Dedifferentiated amniotic fluid mesenchymal stem cell (primary cell): ENCODE results near the gene ARL13A.
"Not testable (repeated sequence)": the region's sequence is repeated elsewhere in the genome, so short reads cannot be mapped to it uniquely, and the experiment has no call there.

ENCODE experiments used
- DNase-seq: peaks from one replicate; pipeline ENCODE4 v3.0.0-alpha.2; 2016; ENCODE audit errors: extremely low spot score

Gene ARL13A

DNA sequence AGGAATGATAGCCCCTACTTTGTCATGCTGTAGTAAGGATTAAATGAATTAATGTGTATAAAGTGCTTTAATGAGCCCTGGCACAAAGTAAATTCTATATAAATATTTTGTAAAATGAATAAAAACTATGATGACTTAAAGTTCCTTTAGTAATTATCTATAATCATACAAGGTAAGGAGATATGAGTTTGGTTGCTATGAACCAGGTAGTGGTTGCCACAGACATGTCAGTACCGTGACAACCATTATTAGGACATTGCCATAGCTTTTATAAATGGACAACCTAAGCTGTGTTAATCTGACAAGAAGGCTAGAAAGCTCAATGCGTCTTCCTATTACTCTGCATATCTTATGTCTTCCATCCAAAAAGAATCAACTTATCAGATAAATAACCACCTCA, at the start of gene ARL13A:
Gene ARL13A (plus strand): TSS at position 301 of the 400 bp plus-strand sequence. CDS start 3,982 bp downstream, outside the sequence.
- no peak for DNase-seq

DNA sequence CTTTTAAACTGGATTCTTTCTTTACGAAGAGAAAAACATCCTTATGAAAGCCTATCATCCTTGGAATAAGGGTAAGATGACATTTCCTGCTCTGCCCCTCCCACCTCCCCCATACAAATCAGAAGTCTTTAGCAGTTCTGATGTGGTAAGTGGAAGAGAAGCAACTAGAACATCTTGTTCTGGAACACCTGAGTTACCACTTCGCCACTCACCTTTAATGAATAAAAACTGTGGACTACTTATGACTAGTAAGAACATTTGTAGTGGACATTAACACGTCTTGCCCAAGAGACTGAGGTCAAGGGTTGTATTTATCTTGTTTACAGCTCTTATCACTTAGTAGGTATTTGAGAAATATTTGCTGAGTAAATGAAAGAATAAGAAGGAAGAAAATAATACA, 45.1 kb upstream of the ARL13A start:
- DNase-seq = no peak

DNA sequence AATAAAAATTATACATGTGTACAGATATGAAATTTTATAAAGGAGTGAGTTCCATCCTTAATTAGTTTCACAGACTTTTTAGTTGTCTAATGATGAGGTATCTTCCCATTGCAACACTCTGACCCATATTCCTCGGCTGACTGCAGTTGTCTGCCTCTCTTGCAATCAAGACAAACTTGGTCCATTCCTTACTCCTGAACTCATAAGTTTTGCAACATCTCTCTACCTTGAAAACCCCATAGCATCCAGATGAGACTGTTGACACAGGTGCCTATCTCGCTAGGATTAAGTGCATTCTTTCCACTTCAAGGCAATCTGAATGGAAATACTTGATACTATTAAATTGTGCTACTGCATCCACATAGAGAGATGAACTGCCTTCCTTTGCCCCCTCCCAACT, 43.1 kb upstream of the ARL13A start:
- no peak for DNase-seq

DNA sequence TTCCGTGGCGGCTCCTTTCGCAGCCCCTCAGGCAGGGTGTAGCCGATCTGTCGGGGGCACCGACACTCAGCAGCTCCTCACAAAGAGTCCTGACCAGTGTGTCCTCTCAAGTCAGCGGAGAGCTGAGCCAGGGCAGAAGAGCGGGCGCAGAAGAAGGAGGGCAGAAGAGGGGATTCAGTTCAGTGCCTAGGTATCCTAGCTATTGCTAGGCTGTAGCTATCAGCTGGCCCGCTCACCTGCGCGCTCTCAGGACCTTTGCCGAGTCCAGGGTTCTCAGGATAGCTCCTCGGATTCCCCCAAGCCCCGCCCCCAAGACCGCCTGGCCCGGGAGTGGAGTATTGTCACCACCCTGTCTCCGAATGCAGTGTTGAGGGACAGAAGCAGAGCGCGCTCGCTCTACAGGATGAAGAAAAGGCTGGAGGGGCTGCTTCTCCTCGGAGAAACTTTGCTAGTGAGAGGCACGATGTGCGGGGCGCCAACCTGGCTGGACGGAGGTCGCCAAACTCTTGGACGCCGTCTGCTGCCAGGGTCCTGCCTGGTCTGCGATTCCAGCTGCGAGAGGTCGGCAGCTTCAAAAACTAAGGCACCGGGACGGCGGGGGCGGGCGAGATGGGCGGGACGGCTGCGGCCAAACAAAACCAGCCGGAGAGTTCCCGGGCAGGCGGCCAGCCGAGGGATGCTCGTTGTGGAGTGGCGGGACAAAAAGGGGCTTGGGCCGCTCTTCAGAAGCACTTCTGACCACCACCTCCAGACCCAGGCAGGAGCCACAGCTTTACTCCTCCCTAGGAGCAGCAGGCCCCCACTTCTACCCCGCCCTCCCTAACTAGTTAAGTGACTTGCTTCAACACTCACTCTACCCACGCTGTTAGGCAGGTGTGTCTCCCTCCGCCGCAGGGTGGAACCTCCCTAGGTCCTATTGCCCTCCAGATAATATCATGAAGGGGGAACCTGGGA, 40.6 kb upstream of the ARL13A start, which contains the start of gene XKRX:
Gene XKRX (minus strand): TSS at position 258 of the 954 bp plus-strand sequence. CDS start 613 bp downstream, outside the sequence.
- no peak for DNase-seq

DNA sequence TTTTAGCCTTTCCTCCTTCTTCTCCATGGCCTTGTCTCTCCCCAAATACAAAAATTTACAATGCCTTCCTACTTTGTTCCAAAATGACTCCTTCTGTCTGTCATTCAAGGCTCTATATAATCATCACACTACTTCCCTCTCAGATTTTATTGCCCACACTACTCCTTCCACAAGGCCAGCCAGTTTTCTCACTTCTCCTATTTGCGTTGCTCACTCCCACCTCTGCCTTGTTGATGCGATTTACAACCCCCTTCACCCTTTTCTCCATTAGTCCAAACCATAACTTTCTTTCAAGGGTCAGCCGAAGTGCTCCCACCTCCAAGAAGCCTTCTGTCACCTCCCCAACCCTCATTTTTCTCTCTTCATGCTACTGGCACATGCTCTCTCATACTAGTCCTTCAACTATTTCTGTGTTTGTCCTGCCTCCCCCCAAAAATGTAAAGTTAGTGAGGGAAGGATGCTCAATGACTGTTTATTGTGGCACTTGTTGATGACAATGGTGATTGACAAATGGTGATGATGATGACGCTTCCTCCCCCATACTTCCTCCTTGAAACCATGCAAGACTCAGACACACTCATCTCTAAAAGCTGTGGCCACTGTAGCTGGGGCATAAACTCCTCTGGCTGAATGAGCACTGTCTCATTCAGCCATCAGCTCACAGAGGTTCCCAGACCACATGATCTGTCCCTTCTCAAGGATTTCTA, 38.1 kb upstream of the ARL13A start:
- DNase-seq = no peak

DNA sequence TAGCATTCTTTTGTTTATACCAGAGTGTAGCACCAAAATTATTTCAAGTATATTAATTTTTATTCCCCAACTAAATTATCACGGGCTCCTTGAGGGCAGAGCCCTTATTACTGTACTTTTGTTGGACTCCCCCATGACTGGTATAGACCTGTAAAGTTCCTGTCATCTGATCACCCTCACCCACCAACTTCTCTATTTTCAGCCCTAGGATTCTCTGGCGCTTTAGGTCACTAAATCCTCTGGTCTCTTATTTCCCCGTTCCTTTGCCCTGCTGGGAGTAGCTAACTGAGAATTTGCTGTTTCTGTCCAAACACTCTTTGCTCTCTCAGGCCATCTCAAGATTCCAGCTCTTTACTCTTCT, 37.6 kb upstream of the ARL13A start:
- DNase-seq = no peak

DNA sequence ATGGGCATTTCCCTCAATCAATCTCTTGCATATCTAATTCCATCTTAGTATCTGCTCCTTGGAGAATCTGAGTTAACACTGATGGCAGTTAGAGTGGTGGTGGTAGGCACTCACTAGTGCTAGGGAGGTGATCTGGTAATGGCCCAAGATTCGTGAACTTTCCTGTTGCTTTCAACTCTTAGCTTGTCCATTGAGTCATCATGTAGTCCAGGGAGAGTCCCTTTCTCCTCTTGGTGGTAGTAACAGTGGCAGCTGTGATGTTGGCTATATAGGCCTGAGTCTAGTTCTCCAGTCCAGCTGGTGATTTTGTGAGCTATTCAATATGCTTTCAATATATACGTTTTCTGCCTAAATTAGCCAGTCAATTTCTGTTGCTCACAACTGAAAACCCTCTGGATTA, 33.7 kb upstream of the ARL13A start:
- no peak for DNase-seq

DNA sequence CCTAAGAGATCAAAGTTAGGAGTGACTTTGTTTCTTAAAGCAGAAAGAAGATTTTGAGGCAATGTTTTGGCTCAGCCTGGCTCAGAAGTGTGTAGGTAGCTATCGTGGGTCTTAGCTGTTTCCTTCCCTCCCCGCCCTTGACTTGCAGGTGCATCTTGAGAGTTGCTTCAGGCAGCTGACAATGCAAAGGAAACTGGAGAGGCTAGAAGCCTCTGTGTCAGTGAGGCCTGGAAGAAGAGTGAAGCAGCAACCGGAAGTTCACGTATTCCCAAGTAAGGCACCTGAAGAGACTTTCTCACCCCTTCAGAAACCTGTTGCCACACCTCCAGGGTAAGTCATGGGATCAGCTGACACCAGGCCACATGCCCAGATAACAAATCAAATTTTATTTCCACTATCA, 30.2 kb upstream of the ARL13A start:
- no peak for DNase-seq

DNA sequence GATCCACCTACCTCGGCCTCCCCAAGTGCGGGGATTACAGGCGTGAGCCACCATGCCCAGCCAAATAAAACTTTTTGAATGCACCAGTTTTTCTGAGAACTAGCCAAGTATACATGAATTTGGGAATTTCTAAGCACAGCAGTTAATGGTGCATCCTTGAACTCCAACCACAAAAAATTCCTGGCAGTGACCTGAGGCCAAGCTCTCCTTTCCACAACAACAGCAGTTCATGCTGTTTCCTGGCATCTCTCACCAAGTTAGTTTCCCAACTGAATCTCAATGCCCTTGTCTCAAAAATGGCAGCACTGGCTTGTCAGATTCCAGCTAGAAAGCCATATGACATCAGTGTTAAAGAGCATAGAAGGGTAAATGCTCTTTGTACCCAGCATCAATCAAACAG, 24.9 kb upstream of the ARL13A start:
- DNase-seq = no peak

DNA sequence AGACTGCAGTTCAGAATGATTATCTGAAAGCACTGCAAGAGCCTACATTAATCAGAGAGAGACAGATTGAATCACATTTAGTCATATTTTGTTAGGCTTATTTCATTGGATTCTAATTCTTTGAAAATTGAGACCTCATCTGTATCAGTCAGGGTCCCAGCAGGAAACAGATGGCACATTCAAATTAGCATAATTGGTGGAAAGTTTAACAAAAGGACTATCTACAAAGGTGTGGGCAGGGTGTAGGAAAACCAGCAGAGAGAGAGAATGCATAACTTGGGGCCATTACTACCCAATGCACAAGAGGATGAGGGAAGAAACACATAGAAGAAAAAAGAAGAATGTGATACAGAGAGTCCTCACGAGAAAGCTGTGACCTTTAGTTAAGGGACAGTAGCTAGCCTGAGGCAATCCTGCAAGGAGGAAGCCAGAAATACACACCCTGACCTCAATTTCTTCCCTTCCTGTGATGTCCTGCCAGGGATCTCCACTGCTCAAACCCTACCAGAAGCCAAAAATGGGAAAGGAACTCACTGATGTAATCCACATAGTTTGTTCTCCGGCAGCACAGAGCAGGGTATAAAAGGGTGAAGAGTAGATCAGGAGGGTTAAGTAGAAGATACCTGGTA, 23.1 kb upstream of the ARL13A start:
- DNase-seq = no peak

DNA sequence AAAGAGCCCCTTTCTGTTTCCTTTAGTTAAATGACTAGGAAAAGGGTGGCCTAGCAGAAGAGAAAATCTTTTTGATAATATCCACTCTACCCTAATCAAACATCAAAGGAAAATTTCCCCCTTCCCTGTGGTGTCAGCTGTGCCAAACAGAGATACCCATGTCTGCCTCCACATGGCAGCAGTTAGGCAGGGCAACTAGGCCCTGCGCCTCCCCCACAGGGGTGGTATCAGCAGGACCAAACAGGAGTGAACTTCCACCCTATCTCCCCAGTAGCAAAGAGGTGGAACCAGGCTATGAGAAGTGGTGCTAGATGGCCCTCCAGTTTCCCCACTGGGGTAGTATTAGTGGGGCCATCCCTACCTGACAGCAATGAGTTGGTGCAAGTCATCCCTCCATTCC, 21.0 kb upstream of the ARL13A start:
- no peak for DNase-seq

DNA sequence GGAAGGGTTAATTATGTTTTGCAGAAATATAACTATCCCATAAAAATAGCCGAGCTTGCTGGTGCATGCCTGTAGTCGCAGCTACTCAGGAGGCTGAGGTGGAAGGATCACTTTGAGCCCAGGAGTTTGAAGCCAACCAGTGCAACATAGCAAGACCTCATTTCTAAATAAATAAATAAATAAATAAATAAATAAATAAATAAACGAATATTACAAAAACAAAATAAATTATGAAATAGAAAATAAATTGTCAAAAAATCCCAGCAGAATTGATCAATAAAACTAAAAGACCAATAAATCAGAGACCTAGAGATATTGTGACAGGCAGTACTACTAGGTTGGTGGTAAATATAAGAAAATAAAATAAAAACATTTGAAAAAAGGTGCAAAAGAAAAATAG, 6.7 kb upstream of the ARL13A start:
- no peak for DNase-seq

DNA sequence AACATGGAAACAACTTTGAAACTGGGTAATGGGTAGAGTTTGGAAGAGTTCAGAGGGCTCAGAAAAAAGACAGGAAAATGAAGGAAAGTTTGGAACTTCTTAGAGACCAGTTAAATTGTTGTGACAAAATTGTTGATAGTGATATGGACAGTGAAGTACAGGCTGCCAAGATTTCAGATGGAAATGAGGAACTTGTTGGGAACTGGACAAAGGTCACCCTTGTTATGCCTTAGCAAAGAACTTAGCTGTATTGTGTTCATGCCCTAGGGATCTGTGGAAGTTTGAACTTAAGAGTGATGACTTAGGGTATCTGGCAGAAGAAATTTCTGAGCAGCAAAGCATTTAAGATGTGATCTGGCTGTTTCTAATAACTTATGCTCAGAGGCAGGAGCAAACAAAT, 5.1 kb upstream of the ARL13A start:
- DNase-seq = no peak

DNA sequence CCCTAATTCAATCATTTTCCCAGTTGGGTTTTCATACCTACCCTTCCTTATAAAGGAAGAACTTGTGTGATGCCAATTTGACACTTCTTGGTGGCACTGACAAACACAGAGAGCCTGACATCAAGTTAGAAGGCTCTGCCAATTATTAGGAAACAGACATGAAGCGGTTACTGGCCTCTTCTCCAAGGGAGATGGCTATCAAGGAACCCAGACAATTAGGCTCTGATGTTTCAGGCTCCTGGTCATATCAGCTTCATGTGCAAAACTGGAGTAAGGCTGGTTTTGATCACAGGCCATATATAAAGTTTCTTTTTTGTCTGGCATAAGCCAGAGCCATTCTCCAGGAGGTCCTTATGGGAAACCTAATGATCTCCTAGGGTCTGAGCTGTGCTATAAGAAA, 428 bp downstream of the ARL13A start:
- no peak for DNase-seq

DNA sequence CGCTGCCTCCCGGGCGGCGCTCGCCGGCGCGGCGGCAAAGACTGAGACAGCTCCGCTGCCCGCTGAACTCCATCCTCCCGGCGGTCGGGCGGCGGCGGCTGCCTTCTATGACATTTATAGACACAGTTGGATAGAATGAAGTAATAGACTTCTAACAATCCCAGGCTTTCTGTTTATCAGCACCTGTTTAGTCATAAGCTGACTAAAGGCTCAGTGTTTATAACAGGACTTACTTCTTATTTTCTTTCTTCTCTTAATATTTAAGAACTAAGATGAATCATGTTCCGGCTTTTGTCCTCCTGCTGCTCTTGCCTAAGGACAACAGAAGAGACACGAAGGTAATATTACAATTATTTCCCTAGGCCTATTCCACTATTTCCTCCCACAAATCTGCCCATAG, 3.9 kb downstream of the ARL13A start:
- DNase-seq = no peak

DNA sequence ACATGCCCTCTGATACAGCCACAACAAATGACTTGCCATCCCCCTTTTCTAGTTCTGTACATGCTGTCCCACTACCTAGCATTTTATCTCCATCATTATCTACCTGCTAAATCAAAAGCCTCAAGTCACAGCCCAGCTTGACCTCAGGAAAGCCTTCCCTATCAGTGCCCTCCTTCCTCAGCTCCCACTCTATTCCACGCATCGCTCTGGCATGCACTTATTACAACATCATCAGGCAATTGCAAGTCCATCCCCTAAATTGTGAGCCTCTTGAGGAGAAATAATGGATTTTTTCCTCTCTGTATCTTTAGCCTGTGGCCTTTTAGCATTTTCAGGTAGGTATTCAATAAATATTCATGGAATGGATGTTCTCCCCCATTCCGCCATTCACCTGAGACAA, 5.7 kb downstream of the ARL13A start:
- no peak for DNase-seq

DNA sequence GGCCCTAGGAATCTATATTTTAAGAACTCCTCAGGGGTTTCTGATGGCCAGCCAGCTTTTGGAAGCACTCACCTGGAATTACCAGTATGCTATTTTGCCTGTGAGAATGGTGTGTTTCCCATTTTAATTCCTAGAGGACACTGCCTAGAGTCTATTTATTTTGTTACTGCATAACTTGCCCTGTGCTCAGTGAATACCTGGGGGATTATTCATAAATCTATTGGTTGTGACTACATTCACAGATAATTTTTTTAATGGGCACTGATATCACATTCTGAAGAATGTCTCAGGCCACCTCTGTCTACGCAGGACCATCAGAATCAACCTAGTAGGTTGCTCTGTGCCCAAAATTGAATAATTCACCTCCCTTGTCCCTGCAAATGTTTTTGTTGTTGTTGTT, 6.7 kb downstream of the ARL13A start:
- DNase-seq = no peak

DNA sequence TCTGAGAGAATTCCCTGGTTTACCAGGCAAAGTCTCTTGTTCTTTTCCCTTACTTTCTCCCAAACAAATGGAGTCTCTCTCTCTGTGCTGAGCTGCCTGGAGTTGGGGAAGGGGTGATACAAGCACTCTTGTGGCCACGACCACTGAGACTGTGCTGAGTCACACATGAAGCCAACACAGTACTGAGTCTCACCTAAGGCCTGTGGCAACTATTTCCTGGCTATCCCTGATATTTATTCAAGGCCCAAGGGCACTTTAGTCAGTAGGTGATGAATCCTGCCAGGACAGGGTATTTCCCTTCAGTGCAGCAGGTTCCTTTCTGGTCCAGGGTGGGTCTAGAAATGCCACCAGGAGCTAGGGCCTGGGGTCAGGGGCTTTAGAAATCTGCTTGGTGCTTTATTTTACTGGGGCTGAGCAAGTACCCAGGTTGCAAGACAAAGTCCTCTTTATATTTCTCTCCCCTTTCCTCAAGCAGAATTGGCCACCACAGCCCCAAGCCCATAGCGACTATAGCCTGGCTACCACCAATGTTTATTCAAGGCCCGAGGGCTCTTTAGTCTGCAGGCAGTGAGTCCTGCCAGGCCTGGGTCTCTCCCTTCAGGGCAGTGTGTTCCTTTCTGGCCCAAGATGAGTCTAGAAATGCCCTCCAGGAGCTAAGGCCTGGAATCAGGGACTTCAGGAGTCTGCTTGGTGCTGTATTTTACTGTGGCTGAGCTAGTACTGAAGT, 10.5 kb downstream of the ARL13A start:
- no peak for DNase-seq

DNA sequence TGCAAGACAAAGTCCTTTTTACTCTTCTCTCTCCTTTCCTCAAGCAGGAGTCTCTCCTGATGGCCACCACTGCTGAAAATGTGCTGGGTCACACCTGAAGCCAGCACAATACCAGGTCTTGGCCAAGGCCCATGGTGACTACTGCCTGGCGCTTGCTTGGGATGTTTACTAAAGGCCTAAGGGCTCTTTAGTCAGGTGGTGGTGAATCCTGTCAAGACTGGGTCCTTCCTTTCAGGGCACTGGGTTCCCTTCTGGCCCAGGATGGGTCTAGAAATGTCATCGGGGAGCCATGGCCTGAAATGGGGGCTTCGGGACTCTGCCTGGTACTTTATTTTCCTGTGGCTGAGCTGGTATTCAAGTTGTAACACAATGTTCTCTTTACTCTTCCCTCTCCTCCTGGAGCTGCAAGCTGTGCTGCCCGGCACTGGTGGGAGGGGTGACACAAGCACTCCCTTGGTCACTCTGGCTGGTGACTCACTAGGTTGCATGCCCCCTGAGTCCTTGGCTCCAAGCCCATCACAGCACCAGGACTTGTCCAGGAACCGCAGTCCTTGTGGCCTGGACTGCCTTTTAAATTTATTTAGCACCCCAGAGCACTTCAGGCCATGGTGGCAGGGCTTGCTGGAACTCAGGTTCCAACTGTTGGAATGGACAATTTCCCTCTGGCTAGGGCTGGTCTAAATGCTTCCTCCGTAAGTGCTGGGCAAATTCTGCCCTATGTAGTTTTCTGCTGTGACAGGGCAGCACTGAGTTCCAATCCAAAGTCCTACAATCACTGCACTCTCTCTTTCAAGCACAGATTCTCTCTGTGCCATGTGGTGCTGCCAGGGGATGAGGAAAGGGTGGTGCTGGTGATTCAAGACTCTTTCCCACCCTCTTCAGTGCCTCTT, 11.3 kb downstream of the ARL13A start:
- DNase-seq = no peak

DNA sequence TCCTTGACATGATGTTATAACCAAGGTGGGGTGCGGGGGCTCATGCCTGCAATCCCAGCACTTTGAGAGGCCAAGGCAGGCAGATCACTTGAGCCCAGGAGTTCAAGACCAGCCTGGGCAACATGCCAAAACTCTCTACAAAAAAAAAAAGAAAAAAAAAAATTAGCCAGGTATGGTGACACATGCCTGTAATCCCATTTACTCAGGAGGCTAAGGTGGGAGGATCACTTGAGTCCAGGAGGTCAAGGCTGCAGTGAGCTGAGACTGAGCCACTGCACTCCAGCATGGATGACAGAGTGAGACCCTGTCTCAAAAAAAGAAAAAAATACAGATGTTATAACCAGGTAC, 12.0 kb downstream of the ARL13A start:
- not testable (repeated sequence) for DNase-seq

DNA sequence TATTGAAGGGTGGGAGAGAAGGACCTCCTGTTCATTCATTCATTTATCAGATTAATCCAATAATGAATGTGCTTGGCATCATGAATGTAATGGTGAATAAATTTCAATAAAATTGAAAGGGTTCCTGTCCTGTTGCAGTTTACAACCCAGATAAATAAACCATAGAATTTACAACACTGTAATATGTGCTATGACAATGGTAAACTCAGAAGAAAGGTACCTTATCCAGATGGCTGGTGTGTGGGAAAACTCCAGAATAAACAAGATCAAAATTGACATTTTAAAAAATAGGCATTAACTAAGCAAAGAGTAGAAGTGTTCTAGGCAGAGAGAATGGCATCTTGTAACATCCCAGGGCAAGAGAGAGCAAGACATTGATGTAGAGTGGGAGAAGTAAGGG, 15.3 kb downstream of the ARL13A start:
- DNase-seq = no peak
